Nucleus accumbens (tissue), 56 donors: Measurements from ENCODE around the gene TSPAN3.

Experiments
- DNase-seq, 56 donors: peaks; one replicate each; lab custom pipeline; 2025; lab: John Stamatoyannopoulos, UW

Gene TSPAN3

GRCh38 chr15:77014132-77015081 lies 56.5 kb downstream of the TSPAN3 start:
- DNase-seq = no peak

GRCh38 chr15:77013776-77014131 lies 57.2 kb downstream of the TSPAN3 start:
- DNase-seq = no peak

- no peak for DNase-seq
Measured at GRCh38 chr15:77012868-77013267, 58.0 kb downstream of the TSPAN3 start.

GRCh38 chr15:77012117-77012712 lies 58.7 kb downstream of the TSPAN3 start:
- no peak for DNase-seq

GRCh38 chr15:77010857-77011256 lies 60.1 kb downstream of the TSPAN3 start:
- DNase-seq = no peak

- no peak for DNase-seq
Measured at GRCh38 chr15:77010312-77010686, 60.6 kb downstream of the TSPAN3 start.

- no peak for DNase-seq
Measured at GRCh38 chr15:77009646-77010311, 61.1 kb downstream of the TSPAN3 start.

- DNase-seq = no peak
Measured at GRCh38 chr15:77009176-77009575, 61.7 kb downstream of the TSPAN3 start.

- peak in 5 of 56 donors; percentile 11 to 49 (median 26) for DNase-seq
Measured at GRCh38 chr15:77004189-77004588, 66.7 kb downstream of the TSPAN3 start.

GRCh38 chr15:77002954-77003912 lies 67.7 kb downstream of the TSPAN3 start:
- peak in 11 of 56 donors; percentile 17 to 54 (median 24) for DNase-seq

GRCh38 chr15:77002436-77002835 lies 68.5 kb downstream of the TSPAN3 start:
- DNase-seq = no peak

GRCh38 chr15:77001966-77002365 lies 68.9 kb downstream of the TSPAN3 start:
- DNase-seq = no peak

GRCh38 chr15:77001351-77001750 lies 69.6 kb downstream of the TSPAN3 start:
- DNase-seq = no peak

- DNase-seq = no peak
Measured at GRCh38 chr15:76999996-77000395, 70.9 kb downstream of the TSPAN3 start.

GRCh38 chr15:76998663-76999285 lies 72.1 kb downstream of the TSPAN3 start:
- no peak for DNase-seq

- peak in 8 of 56 donors; percentile 9 to 53 (median 29) for DNase-seq
Measured at GRCh38 chr15:76996526-76997401, 74.1 kb downstream of the TSPAN3 start.

GRCh38 chr15:76996076-76996525 lies 74.8 kb downstream of the TSPAN3 start:
- DNase-seq = no peak
